Type B pancreatic cell (in vitro differentiated cells): ENCODE measurements around the gene RNF5. TPM values are rescaled to one million over a fixed set of nuclear protein-coding genes. Genes with fewer than 3 reads are reported as not detected.
"Not testable (repeated sequence)": the region's sequence is repeated elsewhere in the genome, so short reads cannot be mapped to it uniquely, and the experiment has no call there.

Experiments used
- DNase-seq: peaks from one replicate; pipeline ENCODE4 v3.0.0; 2021; ENCODE audit warnings: mixed read lengths; ENCODE audit not compliant: unreplicated experiment; ENCODE audit errors: extremely low spot score
- H3K27ac Mint-ChIP-seq: 2 replicates; pipeline ENCODE4 v1.8.0; 2021; ENCODE audit warnings: mild to moderate bottlenecking, mixed read lengths
- H3K27me3 Mint-ChIP-seq: 2 replicates; pipeline ENCODE4 v1.8.0; 2021; ENCODE audit warnings: mixed read lengths
- H3K36me3 Mint-ChIP-seq: 2 replicates; pipeline ENCODE4 v1.8.0; 2021; ENCODE audit warnings: mixed read lengths
- H3K4me1 Mint-ChIP-seq: one replicate; pipeline ENCODE4 v1.8.0; 2021; ENCODE audit warnings: mixed read lengths; ENCODE audit not compliant: unreplicated experiment
- H3K4me3 Mint-ChIP-seq: 2 replicates; pipeline ENCODE4 v1.8.0; 2021; ENCODE audit warnings: mild to moderate bottlenecking, mixed read lengths
- H3K9me3 Mint-ChIP-seq: 2 replicates; pipeline ENCODE4 v1.8.0; 2021; ENCODE audit warnings: mixed read lengths
- total RNA-seq: library from RNA; stranded (reverse); gene quantifications from 2 replicates; pipeline ENCODE4 v1.2.1, GENCODE V29; 2021; ENCODE audit warnings: low replicate concordance
- TF ChIP-seq, protein P1 (sequence below): fragments of 200-600 bp; sonication (generic); conservative IDR thresholded peaks from 2 replicates; pipeline ENCODE4 v1.5.0; 2021; ENCODE audit warnings: antibody characterized with exemption, mild to moderate bottlenecking

RNF5 gene
- total RNA-seq, 1 donor from 2014 or later: 69.2 TPM

DNA sequence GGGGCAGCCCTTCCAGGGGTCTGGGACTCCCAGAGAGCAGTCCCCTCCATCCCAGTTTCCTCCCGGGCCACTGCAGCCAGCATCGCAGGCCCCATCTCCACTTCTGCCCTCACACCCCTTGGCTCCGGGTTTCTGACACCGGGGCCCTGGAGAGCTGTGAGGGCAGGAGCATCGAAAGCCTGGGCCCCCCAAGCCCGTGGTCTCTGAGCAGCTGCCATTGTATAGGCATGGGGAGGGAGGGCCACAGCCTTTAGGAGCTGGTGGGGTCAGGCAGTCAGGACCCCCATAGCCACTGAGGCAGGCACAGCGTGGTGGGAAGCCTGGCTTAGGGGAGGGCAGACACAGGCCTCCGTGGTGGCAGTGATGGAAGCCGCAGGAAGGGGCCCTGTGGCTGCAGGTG is 24.0 kb downstream of the RNF5 start:
- Mint-ChIP-seq H3K4me3 (no peak overlapping the region), H3K27ac (no peak overlapping the region), H3K4me1 (peaks cover 6% of the 10 kb centered on the region)

DNA sequence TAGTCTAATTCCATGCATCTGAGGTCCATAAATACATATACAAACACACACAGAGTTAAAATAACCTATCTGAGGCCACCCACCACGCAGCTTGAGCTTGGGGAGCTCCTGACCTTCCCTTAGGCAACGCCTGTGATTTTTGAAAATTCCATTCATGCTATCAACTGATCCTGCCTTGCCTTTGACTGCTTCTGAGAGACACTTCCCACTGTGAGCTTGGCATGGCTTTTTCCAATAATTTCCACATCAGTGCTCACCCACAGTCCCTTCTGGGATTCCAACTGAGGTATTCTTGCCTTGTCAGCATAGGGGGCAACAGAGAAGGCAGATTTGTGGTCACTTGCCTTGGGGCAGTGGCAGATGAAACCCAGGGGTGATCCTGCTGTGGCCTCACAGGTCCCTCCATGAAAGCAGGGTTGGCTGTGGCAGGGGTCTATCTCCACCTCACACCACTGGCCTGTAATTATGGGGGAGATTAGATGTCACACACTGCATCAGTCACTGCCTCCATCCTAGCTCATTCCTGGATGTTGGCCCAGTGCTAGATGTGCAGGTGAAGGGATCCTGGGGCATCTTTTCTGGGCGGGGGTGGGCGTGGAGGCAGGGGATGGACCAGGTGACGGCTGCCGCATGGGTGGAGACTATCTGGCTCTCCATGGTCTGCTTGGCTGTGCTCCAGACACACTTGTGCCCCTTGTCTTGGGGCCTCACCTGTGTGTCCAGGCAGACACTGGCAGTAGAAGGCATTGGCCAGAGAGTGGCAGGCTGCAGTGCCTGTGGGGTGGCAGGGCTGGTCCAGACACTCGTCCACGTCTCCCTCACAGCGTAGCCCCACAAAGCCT is 25.4 kb downstream of the RNF5 start:
- Mint-ChIP-seq H3K4me1 (peaks cover 6% of the 10 kb centered on the region), H3K36me3 (no peaks in the 10 kb centered on the region), H3K27ac (no peak overlapping the region), H3K4me3 (no peak overlapping the region), H3K9me3 (no peaks in the 10 kb centered on the region), H3K27me3 (peaks cover 4% of the 10 kb centered on the region)
- no peak for DNase-seq
- TF ChIP-seq, protein P1, sequence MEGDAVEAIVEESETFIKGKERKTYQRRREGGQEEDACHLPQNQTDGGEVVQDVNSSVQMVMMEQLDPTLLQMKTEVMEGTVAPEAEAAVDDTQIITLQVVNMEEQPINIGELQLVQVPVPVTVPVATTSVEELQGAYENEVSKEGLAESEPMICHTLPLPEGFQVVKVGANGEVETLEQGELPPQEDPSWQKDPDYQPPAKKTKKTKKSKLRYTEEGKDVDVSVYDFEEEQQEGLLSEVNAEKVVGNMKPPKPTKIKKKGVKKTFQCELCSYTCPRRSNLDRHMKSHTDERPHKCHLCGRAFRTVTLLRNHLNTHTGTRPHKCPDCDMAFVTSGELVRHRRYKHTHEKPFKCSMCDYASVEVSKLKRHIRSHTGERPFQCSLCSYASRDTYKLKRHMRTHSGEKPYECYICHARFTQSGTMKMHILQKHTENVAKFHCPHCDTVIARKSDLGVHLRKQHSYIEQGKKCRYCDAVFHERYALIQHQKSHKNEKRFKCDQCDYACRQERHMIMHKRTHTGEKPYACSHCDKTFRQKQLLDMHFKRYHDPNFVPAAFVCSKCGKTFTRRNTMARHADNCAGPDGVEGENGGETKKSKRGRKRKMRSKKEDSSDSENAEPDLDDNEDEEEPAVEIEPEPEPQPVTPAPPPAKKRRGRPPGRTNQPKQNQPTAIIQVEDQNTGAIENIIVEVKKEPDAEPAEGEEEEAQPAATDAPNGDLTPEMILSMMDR: no peak

More for the DNA sequence above, 24.0 kb downstream of the RNF5 start:
- H3K36me3 Mint-ChIP-seq: no peaks in the 10 kb centered on the region
- H3K27me3 Mint-ChIP-seq: peaks cover 4% of the 10 kb centered on the region
- DNase-seq: no peak
- TF ChIP-seq, protein P1: no peak
- H3K9me3 Mint-ChIP-seq: no peaks in the 10 kb centered on the region

DNA sequence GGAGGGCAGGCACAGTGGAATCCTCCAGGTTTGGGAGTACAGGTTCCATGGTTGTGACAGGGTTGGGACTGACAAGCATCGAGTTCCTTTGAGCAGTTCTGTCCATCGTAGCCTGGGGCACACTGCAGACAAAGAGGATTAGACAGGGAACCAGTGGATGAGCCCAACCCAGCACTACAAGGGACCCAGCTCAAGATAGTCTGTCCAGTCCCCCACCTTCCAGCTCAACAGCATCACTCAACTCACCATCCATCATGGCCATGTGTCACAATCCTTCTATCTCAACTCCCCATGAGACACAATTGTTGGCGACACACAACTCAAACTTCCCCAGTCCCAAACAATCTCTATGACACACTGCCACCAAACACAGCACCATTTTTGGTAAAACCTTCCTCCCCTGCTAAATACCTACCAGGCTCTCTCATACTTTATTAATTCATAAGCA is 26.1 kb downstream of the RNF5 start:
- Mint-ChIP-seq H3K4me3 (no peak overlapping the region), H3K27me3 (peaks cover 7% of the 10 kb centered on the region), H3K9me3 (no peaks in the 10 kb centered on the region), H3K27ac (no peak overlapping the region), H3K36me3 (no peaks in the 10 kb centered on the region), H3K4me1 (peaks cover 6% of the 10 kb centered on the region)
- no peak for DNase-seq
- TF ChIP-seq, protein P1: no peak

DNA sequence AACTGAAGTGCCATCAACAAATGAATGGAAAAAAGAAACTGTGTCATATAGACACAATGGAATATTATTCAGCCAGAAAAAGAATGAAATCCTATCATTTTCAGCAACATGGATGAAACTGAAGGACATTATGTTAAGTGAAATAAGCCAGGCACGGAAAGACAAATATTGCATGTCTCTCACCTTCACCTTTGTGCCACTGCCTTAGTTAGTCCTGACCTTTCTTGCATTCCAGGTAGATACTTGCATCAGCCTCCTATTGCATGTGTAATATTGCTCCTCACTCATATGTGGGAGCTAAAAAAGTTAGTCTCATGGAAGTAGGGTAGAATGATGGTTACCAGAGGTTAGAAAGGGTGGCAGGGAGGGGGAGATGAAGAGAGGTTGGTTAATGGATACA is 30.8 kb downstream of the RNF5 start:
- Mint-ChIP-seq H3K4me3 (no peak overlapping the region), H3K4me1 (no peaks in the 10 kb centered on the region), H3K27me3 (peaks cover 10% of the 10 kb centered on the region), H3K36me3 (no peaks in the 10 kb centered on the region), H3K27ac (no peak overlapping the region), H3K9me3 (no peaks in the 10 kb centered on the region)
- TF ChIP-seq, protein P1: no peak
- no peak for DNase-seq

DNA sequence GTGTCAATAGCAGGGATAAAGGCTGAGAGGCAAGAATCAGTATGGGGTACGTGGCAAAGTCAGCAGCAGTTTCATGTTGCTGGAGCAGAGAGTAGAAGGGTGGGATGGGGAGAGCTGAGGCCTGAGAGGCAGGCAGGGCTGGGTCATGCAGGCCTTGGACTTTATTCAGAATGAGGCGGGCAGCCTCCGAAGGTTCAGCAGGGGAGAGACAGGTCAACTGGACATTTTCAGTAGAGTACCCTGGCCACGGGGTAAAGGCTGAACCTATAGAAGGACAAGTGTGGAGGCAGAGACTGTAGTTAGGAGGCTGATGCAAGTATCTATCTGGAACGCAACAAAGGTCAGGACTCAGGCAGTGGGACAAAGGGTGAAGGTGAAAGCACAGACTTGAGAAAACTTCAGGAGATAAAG is 32.0 kb downstream of the RNF5 start:
- no peaks in the 10 kb centered on the region for H3K4me1 Mint-ChIP-seq
- H3K36me3 Mint-ChIP-seq: no peaks in the 10 kb centered on the region
- H3K27ac Mint-ChIP-seq: no peak overlapping the region

DNA sequence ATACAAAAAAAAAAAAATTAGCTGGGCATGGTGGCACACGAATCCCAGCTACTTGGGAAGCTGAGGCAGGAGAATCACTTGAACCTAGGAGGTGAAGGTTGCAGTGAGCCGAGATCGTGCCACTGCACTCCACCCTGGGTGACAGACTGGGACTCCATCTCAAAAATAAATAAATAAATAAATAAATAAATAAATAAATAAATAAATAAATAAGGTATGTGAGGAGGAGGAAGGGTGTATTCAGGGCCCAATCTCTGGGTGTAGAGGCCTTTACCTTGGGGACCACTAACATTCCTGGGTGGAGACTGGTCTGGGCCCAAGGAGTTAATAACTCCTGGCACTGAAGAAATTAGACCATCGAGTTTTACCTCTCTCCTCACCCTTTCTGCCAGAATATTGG is 33.2 kb downstream of the RNF5 start:
- DNase-seq, H3K27ac Mint-ChIP-seq, H3K4me3 Mint-ChIP-seq, H3K9me3 Mint-ChIP-seq, H3K36me3 Mint-ChIP-seq, H3K4me1 Mint-ChIP-seq: not testable (repeated sequence)
- peaks cover 16% of the 10 kb centered on the region for H3K27me3 Mint-ChIP-seq

More for the DNA sequence above, 32.0 kb downstream of the RNF5 start:
- TF ChIP-seq, protein P1: no peak
- H3K4me3 Mint-ChIP-seq: no peak overlapping the region
- no peak for DNase-seq
- H3K27me3 Mint-ChIP-seq: peaks cover 10% of the 10 kb centered on the region
- no peaks in the 10 kb centered on the region for H3K9me3 Mint-ChIP-seq
